ENCODE data around the gene GLRX2. TPM values are rescaled to one million over a fixed set of nuclear protein-coding genes. Genes with fewer than 3 reads are reported as not detected.

GLRX2 gene
- total RNA-seq, 1 experiment from 2014 or later: 30.6 TPM

- H4K20me1 ChIP-seq (ENCODE audit: insufficient read depth): no peaks in the 10 kb centered on the region
- no peak overlapping the region for H3K4me2 ChIP-seq (ENCODE audit: low read length)
- no peak overlapping the region for H3K9ac ChIP-seq (ENCODE audit: low read length)
- POLR2A ChIA-PET: interaction anchor here (1.2 kb wide), 1 partner anchor 29 kb away, joined by 4 read pairs; the partner anchor contains the start of genes RO60 and UCHL5
- H3K27ac ChIP-seq (ENCODE audit: low read depth, low read length): no peak overlapping the region
- no peaks in the 10 kb centered on the region for H3K27me3 ChIP-seq (ENCODE audit: insufficient read depth, low read length)
- no peak for TF ChIP-seq ZFX (IDR thresholded peaks at IDR 0.05)
- no peak for TF ChIP-seq POLR2AphosphoS5 (IDR thresholded peaks at IDR 0.05; ENCODE audit: low read depth, low read length)
- no peak for TF ChIP-seq CTCF (IDR thresholded peaks at IDR 0.05 in 2 of 3, conservative IDR thresholded peaks at IDR 0.05 in 1 of 3; ENCODE audit: borderline replicate concordance in 1 of 3, insufficient read depth in 1 of 3, low read depth in 2 of 3, low read length in 2 of 3)
- TF ChIP-seq ELF1 (IDR thresholded peaks at IDR 0.05; ENCODE audit: borderline replicate concordance, low read depth): no peak
- TF ChIP-seq MAX (IDR thresholded peaks at IDR 0.05): no peak
- TF ChIP-seq SIN3A (IDR thresholded peaks at IDR 0.05; ENCODE audit: low read depth): no peak
- no peak for TF ChIP-seq ZNF274 (IDR thresholded peaks at IDR 0.05; ENCODE audit: low read depth, low read length)
- TF ChIP-seq SRF (IDR thresholded peaks at IDR 0.05; ENCODE audit: low read depth): no peak
- no peak for TF ChIP-seq EGR1 (IDR thresholded peaks at IDR 0.05; ENCODE audit: low read depth)
- TF ChIP-seq REST (IDR thresholded peaks at IDR 0.05; ENCODE audit: low read depth): no peak
- TF ChIP-seq RAD21 (IDR thresholded peaks at IDR 0.05; ENCODE audit: low read depth): no peak
- no peak for TF ChIP-seq POLR2A (IDR thresholded peaks at IDR 0.05; ENCODE audit: borderline replicate concordance, extremely low read depth, insufficient read depth, insufficient read length)
- TF ChIP-seq ATF3 (IDR thresholded peaks at IDR 0.05): no peak
- no peak for TF ChIP-seq JUND (IDR thresholded peaks at IDR 0.05)
- TF ChIP-seq CBX3 (IDR thresholded peaks at IDR 0.05; ENCODE audit: low read depth): no peak
- no peak for TF ChIP-seq SP1 (IDR thresholded peaks at IDR 0.05; ENCODE audit: low read depth)
- no peak for TF ChIP-seq ZBTB33 (IDR thresholded peaks at IDR 0.05; ENCODE audit: extremely low read depth, insufficient replicate concordance, low read length)
- TF ChIP-seq FOSL1 (IDR thresholded peaks at IDR 0.05; ENCODE audit: low read depth): no peak
- intact Hi-C loops (cut with micrococcal nuclease): no loop called here
- RAD21 ChIA-PET (ENCODE audit: low non-redundant PET in 1 of 2, low total read pairs in 2 of 2, uncharacterized antibody in 2 of 2, unreplicated experiment in 2 of 2): no interaction called here
- peaks cover 22 to 24% of the 10 kb centered on the region in 2 experiments for H3K36me3 ChIP-seq (ENCODE audit: control insufficient read depth in 1 of 2, insufficient read depth in 2 of 2, low read length in 2 of 2)
- no peaks in the 10 kb centered on the region for H3K9me2 ChIP-seq (ENCODE audit: insufficient read depth)
- H2AFZ ChIP-seq (ENCODE audit: low read depth, low read length, poor library complexity, severe bottlenecking): no peak overlapping the region
- DNase-seq (ENCODE audit: low read depth, low spot score) (no peak), ATAC-seq (no peak)
- BruUV-seq (replicated peaks): no TSS peak
- CTCF ChIA-PET: interaction anchor here (0.7 kb wide), 1 partner anchor 99 kb away, joined by 5 read pairs; no protein-coding TSS in a partner anchor
- no peaks in the 10 kb centered on the region for H3K9me3 ChIP-seq (ENCODE audit: control insufficient read depth in 1 of 2, insufficient read depth in 1 of 2, low read depth in 1 of 2, low read length in 2 of 2)
- no peak overlapping the region for H3K4me3 ChIP-seq (replicated peaks in 1 of 2; ENCODE audit: low read depth in 1 of 2, low read length in 2 of 2)
- H3K4me1 ChIP-seq (ENCODE audit: control insufficient read depth in 1 of 2, insufficient read depth in 2 of 2, low read length in 2 of 2): no peaks in the 10 kb centered on the region
- no peaks in the 10 kb centered on the region for H3K79me2 ChIP-seq (ENCODE audit: insufficient read depth, low read length)
These were observed 17.3 kb downstream of the GLRX2 start for GRCh38 chr1:193087893-193088292.

Measured in HCT116 (cell line).